Measurements from ENCODE around the gene CCL17. TPM values are rescaled to one million over a fixed set of nuclear protein-coding genes. Genes with fewer than 3 reads are reported as not detected.

The CCL17 gene
- total and polyA plus RNA-seq, 2 donors from 2014 or later, result 1.5 TPM; not detected in 1

DNA sequence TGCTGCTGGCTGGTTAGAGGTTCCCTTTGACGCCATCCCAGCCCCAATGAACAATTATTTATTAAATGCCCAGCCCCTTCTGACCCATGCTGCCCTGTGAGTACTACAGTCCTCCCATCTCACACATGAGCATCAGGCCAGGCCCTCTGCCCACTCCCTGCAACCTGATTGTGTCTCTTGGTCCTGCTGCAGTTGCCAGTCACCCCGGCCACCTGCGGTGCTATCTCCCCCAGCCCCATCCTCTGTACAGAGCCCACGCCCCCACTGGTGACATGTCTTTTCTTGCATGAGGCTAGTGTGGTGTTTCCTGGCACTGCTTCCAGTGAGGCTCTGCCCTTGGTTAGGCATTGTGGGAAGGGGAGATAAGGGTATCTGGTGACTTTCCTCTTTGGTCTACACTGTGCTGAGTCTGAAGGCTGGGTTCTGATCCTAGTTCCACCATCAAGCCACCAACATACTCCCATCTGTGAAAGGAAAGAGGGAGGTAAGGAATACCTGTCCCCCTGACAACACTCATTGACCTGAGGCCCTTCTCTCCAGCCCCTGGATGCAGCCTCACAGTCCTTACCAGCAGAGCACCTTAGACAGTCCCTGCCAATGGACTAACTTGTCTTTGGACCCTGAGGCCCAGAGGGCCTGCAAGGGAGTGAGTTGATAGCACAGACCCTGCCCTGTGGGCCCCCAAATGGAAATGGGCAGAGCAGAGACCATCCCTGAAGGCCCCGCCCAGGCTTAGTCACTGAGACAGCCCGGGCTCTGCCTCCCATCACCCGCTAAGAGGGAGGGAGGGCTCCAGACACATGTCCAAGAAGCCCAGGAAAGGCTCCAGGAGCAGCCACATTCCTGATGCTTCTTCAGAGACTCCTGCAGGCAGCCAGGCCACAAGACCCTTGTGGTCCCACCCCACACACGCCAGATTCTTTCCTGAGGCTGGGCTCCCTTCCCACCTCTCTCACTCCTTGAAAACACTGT is 21.0 kb upstream of the CCL17 start:
- Histone ChIP-seq H3K9me3 (ENCODE audit: control insufficient read depth in 2 of 3, insufficient read depth in 1 of 3, low read length in 3 of 3) (no peaks in the 10 kb centered on the region), H3K4me1 (ENCODE audit: control insufficient read depth in 2 of 3, insufficient read depth in 2 of 3, low read depth in 1 of 3, low read length in 3 of 3) (peaks cover 0 to 23% (median 1%) of the 10 kb centered on the region in 3 donors), H3K36me3 (ENCODE audit: control insufficient read depth in 2 of 3, insufficient read depth in 3 of 3, low read length in 3 of 3) (peaks cover under 1 to 7% (median 2%) of the 10 kb centered on the region in 3 donors), H3K27me3 (ENCODE audit: control insufficient read depth, insufficient read depth, low read length) (no peaks in the 10 kb centered on the region), H3K4me3 (ENCODE audit: low read length in 3 of 3) (no peak overlapping the region), H3K9ac (ENCODE audit: low read length in 3 of 3) (no peak overlapping the region), H3K27ac (ENCODE audit: low read depth in 2 of 2, low read length in 2 of 2) (no peak overlapping the region)
- no peak for DNase-seq
- intact Hi-C loops (cut with DNase I), result no loop called here
- no peak for TF ChIP-seq CTCF (IDR thresholded peaks at IDR 0.05; ENCODE audit: borderline replicate concordance, extremely low read depth, insufficient read depth)
- FAIRE-seq, result no peak

- intact Hi-C loops (cut with DNase I), result no loop called here
These were observed 20.1 kb upstream of the CCL17 start for GRCh38 chr16:57384248-57385070.

DNA sequence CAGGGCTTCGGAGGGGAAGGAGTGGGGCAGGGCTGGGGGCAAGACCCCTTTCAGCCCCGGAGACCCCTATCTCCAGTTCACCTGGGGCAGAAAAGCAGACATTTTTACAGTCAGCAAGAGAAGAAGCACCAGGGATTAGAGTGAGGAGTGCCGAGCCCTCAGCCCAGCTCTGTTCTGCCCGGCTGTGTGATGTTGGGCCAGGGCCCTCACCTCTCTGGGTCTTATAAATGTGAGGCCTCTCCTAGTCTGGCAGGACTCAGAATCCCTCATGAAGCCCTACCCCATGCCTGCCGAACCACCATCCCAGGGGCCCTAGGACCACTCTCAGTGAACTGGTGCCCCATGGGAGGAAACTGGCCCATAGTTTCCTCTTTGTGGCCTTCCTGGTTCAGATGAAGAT is 19.5 kb upstream of the CCL17 start:
- FAIRE-seq, result no peak
- no peak overlapping the region for H3K9ac ChIP-seq (ENCODE audit: low read length in 3 of 3)
- DNase-seq, result no peak
- no peak for TF ChIP-seq CTCF (IDR thresholded peaks at IDR 0.05; ENCODE audit: borderline replicate concordance, extremely low read depth, insufficient read depth)
- no peaks in the 10 kb centered on the region for H3K27me3 ChIP-seq (ENCODE audit: control insufficient read depth, insufficient read depth, low read length)
- peaks cover 0 to 3% (median 2%) of the 10 kb centered on the region in 3 donors for H3K36me3 ChIP-seq (ENCODE audit: control insufficient read depth in 2 of 3, insufficient read depth in 3 of 3, low read length in 3 of 3)
- H3K27ac ChIP-seq (ENCODE audit: low read depth in 2 of 2, low read length in 2 of 2), result no peak overlapping the region
- H3K4me1 ChIP-seq (ENCODE audit: control insufficient read depth in 2 of 3, insufficient read depth in 2 of 3, low read depth in 1 of 3, low read length in 3 of 3), result peaks cover 0 to 20% (median 2%) of the 10 kb centered on the region in 3 donors
- H3K9me3 ChIP-seq (ENCODE audit: control insufficient read depth in 2 of 3, insufficient read depth in 1 of 3, low read length in 3 of 3), result peaks cover 0 to 5% (median 0%) of the 10 kb centered on the region in 3 donors
- no peak overlapping the region for H3K4me3 ChIP-seq (ENCODE audit: low read length in 3 of 3)
- intact Hi-C loops (cut with DNase I), result no loop called here

More at GRCh38 chr16:57384248-57385070, 20.1 kb upstream of the CCL17 start:
- TF ChIP-seq CTCF (IDR thresholded peaks at IDR 0.05; ENCODE audit: borderline replicate concordance, extremely low read depth, insufficient read depth), result no peak
- FAIRE-seq (no peak), DNase-seq (no peak)
- peaks cover 0 to 5% (median 0%) of the 10 kb centered on the region in 3 donors for H3K9me3 ChIP-seq (ENCODE audit: control insufficient read depth in 2 of 3, insufficient read depth in 1 of 3, low read length in 3 of 3)
- H3K27ac ChIP-seq (ENCODE audit: low read depth in 2 of 2, low read length in 2 of 2), result no peak overlapping the region
- H3K4me1 ChIP-seq (ENCODE audit: control insufficient read depth in 2 of 3, insufficient read depth in 2 of 3, low read depth in 1 of 3, low read length in 3 of 3), result peaks cover 0 to 24% (median 2%) of the 10 kb centered on the region in 3 donors
- H3K4me3 ChIP-seq (ENCODE audit: low read length in 3 of 3), result no peak overlapping the region
- peaks cover 2 to 6% (median 3%) of the 10 kb centered on the region in 3 donors for H3K36me3 ChIP-seq (ENCODE audit: control insufficient read depth in 2 of 3, insufficient read depth in 3 of 3, low read length in 3 of 3)
- H3K27me3 ChIP-seq (ENCODE audit: control insufficient read depth, insufficient read depth, low read length), result no peaks in the 10 kb centered on the region
- no peak overlapping the region for H3K9ac ChIP-seq (ENCODE audit: low read length in 3 of 3)

Measured in kidney (tissue), 14 donors.